GM19240 (cell line): Measurements from ENCODE around the gene BRD1.

Source experiments
- DNase-seq: peaks from one replicate; pipeline ENCODE4 v3.0.0; 2011; ENCODE audit warnings: low spot score; ENCODE audit not compliant: insufficient read length

The BRD1 gene

DNA sequence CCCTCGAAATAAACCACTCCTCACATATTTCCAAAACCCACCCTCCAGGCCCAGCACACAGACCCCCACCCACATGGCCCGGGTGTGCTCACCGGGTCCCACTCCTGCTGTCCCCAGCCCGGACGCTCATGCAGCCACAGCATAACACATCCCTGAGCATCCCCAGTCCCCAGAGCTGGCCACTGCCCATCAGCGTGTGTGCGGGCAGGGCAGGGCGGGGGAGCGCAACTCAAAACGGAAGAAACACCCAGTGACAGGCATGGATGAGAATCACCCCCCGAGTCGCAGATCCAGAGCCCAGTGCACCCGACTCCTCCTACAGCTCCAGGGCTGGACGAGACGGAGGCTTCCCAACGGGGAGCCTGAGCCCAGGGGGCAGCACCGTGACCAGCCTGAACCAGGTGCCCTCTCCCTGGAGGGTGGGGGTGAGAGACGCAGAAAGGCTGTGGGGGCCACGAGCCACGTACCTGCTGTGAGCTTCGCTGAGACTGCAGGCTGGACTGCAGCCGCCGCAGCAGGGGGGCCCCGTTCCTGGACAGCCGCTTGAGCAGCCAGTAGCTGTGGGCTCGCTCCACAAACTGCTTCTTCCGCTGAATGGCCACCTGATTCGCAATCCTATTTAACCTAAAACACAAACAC, 23.8 kb downstream of the BRD1 start:
- no peak for DNase-seq

DNA sequence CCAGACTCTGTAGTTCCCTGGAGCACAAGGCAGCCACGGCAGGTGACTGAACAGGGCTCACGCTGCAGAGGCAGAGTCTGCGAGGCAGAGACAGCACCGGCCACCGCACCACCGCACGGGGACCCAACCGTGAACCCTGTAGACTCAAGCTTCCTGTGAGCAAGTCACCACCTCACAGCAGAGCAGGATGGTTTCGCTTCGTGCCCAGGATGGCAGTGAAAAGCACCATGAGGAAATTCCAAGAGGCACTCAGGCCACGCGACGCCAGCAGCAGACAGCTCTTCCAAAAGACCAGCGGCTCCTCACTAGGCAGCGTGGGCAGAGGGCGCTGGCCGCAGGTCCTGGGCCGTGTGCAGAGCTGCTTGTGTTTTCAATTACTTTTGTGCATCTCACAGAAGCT, 24.5 kb downstream of the BRD1 start:
- no peak for DNase-seq

DNA sequence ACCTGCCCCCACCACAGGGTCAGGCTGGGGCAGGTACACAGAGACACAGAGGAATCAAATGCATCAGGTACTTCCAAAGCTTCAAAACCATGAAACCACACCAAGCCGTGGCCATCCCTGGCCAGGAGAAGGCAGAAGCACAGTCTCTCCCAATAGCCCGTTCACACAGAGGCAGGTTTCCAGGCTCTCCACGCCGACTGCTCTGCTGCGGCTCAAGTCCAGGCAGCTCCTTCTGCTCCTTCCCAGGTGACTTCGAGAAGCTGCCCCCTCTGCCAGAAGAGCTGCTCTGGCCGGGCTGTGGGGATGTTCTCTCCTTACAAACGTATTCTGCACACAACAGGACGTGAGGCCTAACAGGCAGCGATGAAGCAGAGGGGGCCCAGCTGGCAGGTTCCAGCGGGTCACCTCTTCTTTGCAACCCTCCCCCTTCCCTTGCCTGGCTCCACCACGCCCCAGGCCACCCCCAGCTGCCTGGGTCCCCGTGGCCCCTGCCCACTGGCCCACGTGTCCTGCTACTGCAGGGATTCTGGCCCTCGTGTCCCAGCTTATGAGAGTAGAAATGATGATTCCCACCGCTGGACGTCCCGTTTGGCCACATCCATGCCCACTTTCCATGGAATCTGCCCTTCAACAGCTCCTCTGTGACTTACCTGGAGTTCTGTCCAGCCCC, 26.1 kb downstream of the BRD1 start:
- DNase-seq: no peak

DNA sequence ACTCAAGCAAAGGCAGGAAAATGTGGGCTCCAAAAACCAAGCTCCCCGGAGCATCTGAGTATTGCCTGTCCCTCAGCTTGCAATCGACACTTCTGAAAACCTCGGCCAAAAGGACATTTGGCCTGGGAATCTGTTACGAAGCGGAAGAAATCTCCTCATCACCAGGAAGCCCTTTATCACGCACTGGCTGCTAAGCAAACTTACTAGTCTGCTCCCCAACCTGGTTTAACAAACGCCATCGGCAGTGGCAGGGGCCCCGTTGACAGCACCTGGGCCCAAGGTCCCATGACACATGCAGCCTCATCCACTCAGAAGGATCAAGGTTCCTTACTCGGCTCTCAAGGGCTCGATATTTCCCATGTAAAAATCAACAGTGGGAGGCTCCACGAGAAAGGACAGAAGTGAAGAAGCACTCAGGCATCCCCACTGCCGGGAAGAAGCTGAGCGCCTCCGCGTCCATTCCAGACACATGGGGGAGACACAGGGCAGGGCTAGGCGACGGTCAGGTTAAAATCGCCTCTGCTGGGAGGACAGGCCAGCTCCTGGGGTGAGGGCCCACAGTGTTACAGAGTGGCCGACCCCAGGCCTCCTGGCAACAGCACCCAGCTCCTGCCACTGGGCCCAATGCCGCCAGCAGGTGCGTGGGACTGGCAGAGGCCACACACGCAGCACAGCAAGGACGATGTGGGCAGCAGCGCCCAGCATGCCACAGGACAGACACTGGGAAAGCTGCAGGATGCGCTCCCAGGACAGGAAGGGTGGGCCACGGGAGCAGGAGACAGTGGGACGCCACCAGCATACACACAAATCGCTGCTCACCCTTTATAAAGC, 27.1 kb downstream of the BRD1 start:
- DNase-seq: no peak

DNA sequence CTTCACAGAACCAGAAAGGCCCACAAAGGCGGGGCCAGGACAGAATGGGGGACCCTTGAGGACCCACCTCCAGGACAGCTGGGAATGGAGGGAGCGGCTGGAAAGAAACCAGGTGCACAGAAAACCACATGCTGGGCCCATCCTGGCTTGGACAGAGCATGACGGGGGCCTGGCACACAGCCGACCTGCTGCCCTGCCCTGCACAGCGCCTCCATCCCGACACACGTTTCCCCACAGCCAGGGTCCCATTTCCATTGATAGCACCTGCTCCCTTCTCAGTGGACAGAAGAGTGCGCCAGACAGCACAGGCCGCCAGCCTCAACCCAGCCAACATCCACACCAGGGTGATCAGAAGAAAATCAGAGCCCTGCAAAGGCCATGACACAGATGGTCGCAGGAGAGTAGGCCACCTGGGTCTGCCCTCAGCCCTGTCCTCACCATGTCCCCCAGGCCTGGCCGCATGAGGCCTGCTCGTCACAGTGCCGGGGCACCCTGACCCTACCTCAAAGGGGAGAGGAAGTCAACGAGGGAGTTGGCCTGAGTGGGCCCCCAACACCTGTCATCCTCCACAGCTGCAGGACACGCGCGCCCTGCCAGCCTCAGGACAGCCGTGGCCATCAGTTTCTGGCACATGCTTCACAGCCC, 28.1 kb downstream of the BRD1 start:
- DNase-seq: no peak

DNA sequence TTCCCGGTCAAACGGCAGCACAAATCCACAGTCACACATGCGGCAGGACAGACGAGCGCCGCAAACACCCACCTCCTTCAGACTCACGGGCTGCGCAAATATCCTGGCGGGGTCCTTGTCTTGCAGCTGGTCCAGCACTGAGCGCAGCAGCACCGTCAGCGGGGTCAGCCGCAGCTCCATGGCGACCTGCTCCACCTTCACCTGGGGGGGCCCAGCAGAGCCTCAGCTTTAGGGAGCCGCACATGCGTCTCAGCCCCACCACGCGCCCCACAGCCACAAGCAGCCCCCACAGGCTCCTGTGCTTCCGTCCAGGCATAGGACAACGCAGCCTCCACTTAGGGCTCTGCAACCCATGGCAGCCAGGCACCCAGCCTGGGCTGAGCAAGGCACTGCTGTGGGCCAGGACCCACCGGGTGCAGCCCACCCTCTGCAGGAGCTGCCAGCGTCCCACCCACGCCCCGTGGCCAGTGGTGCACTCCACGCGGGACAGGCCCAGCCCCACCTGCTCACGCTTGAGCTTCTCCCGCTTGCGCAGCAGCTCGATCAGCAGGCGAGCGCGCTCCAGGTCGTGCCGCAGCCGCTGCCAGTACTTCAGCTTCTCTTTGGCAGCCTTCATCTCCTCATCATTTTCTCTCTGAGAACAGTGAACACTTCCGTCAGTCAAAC, 29.1 kb downstream of the BRD1 start:
- DNase-seq: no peak

DNA sequence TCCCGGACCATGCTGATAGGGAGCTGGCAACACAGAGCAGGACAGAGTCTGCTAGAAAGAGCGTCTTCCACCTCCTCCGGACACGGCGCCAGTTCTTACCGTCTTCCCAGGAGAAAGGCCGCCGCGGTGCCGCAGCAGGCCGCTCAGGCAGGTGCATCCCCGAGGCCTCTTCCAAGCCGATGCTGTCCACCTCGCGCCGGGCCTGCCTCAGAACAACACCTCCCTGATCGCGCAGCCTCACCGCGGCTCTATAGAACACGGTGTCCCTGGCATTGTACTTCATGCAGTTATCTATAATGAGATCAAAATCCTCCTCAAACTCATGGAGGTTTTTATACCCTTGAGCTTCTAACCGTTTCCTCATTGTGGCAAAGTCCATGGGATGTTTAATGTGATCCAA, 30.0 kb downstream of the BRD1 start:
- no peak for DNase-seq

DNA sequence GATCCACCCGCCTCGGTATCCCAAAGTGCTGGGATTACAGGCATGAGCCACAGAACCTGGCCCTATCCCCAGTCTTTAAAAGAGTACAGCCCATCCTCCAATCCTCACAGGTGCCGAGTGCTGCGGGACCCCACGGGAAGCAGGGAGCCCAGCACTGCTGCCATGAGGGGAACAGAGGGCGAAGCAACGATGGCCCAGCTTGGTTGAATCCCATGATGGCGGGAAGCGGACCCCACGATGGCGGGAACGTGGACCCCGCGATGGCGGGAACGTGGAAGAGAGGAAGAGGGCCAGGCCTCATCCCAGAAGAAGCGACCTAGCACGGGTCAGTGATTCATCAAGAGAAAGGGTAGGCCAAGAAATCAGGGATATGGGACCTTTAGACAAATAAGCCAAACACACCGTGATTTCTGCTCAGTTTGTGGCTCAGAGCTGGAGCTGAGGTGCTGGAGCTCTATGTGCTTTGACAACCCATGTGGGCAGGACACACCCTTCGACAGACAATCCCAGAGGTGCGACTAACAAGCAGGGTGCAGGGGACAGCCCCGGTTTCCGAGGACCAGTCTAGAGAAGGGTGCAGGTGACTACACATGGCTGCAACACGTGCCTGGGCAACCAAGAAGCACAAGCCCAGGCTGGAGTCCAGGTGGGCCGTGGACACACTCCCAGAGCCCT, 30.9 kb downstream of the BRD1 start:
- no peak for DNase-seq

DNA sequence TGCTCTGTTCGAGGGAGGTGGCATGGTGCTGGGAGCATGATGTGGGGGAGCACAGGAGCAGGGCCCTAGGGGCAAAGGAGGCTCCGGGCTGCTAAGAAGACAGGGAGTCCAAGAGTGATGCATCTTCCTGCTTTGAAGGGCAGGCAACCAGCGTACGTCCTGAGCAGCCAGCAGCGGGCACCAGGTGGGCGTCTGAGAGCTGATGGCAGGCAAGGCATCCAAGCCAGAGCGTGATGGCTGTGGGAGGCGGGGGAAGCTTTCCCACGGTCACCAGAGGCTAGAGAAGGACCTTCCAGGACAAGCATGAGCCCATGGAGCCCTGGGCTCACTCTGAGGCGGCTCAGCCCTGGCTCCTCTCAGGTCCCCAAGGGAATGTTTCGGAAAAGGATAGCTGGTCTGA, 32.2 kb downstream of the BRD1 start:
- no peak for DNase-seq

DNA sequence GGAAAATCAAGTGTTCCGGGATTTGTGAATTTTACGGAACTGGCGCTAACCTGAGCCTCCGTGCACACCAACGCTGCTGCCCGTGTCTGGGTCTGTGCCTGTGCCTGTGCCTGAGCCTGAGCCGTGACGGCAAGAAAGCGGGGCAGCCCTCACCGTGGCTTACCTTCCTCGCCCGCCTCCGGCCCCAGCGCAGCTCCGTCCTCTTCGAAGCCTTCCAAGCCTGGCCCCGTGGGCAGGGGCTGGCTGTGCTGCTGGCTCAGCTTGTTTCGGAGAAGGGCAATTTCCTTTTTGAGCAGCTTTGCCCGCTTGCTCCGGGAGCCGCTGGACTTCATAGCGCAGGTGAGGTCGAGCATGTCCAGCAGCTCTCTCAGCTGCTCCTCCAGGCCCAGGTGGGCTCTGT, 33.8 kb downstream of the BRD1 start:
- no peak for DNase-seq

DNA sequence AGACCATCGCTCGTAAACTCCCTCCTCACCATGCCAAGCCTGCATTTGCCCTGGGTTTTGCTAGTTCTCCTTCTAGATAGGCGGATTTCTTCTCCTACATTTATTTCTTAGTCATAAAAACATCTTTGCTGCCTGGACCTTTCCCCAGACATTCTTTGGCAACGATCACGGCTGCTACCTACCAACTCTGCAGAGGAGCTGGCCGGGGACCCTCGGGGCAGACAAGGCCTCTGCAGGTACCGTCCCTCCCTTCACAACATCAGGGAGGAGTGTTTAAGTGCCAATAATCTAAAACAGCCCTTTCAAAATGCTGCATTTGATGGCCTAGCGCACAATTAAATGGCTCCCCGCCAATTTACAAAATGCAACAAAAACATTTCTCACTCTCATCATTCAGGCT, 34.4 kb downstream of the BRD1 start:
- DNase-seq: no peak

DNA sequence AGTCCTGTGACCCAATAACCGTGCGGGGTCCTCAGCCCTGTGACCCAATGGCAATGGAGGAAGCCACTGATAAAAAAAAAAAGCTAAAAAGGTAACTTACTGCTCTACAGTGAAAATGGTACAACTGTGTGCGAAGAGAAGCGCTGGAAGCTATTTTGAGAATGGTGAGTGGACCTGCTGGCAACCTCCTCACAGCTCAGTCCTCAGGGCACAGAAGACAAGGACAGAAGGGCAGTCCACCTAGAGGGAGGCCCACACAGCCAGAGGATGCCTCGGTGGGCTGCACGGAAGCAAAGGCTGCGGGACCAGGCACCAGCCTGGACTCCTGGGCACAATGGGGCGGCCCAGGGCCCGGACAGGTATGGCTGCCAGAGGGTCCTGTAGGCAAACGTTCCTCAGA, 35.6 kb downstream of the BRD1 start:
- DNase-seq: no peak

DNA sequence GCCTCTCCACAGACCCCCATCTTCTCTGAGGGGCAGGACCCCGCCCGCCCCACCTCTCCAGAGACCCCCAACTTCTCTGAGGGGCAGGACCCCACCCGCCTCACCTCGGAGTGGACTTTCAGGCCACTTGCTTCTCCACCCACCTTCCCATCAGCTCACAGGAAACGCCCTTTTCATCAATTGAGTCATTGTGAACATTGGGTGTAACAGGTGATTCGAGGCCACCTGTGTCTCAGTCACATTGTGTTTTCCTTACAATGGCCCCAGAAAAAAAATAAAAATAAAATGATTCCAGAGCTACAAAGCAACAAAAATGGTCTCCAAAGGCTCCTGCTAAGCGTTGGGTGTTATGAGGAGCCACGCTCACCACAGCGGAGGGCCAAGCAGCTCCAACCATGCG, 36.0 kb downstream of the BRD1 start:
- DNase-seq: no peak

DNA sequence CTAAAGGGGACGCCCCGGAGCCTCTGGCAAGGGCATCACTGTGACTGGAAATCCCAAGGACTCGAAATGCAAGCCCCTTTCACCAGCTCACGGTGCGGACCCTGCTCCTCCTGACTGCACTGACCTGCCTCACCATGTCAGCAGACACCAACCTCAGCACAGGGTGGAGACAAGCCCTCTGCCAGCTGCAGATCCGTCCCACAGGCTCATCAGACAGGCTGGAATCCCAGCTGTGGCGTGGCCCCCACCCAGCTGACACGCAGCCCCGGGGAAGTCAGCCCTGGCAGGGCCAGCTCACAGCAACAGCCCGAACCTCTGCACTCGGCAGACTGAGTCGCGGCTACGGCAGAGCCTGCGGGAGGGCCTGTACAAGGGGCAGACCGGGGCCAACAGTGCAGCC, 36.8 kb downstream of the BRD1 start:
- DNase-seq: no peak

DNA sequence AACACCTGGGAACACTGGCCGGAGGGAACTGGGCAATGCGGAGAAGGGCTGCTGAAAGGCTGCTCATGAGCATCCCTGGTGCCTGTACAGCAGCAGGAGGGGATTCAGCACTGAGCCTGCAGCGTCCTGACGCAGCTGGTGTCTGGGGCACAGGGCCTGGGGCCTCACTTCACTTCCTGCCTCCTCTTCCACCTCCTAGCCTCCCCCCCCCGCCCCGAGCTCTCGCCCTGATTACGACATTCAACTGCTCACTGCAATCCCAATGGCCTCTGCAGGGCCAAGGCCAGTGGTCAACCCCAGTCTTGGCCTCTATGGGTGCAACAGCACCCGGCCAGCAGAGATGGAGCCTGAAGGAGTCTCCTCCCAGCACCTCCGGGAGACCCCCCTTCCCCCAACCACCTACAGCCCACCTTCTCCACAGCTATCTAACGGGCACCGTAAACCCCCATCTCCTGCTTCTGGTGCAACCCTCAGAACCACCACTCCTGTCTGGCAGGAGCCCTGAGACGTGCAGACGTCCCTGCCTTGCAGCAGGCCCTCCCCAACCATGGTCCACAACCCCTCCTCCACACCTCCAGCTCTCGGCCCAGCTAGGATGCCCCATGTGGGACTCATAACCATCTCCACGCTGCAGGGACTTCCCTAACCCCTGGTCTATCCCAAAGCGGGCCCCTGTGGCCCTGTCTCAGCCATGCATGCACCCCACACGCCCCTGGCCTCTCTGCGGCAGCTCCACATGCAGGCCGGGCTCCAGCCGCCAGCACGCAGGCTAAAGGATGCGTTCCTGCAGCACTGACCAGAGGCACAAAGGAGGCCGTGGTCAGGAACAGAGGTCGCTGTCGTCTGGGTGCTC, 38.2 kb downstream of the BRD1 start:
- no peak for DNase-seq

DNA sequence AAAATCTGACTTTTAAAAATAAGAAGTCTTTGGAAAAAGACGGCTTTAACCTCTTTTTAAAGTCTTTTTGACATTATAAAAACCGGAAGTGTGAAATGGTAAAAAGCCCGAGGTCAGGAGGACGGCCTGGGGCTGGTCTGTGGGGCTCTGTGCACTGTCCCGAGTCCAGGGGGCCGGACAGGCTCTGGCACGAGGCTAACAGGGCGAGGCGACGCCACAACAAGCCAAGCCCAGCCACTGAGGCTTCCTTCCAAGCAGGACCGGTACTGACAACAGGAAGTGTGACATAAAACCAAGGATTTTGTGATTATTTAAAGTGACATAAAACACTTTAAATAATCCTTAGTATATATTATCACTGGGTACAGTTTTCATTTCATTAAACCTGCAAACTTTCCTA, 39.2 kb downstream of the BRD1 start:
- DNase-seq: no peak

DNA sequence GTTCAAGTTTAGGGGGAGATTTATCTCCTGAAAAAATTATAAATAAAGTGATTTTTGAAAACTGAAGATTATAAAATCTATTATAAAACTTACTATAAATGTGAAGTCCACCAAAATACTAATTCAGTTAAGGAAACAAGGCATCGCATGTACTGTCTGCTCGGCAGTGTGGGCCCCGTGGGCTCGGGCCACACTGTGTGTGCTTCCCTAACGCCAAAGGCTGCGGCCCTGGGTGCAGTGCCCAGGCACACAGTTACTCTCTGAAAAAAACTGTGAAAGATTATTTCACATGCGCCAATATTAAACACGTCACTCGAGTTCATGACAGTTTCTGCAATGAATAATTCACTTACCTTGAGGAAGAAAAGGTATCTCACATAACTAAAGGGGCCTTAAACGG, 39.8 kb downstream of the BRD1 start:
- DNase-seq: no peak

DNA sequence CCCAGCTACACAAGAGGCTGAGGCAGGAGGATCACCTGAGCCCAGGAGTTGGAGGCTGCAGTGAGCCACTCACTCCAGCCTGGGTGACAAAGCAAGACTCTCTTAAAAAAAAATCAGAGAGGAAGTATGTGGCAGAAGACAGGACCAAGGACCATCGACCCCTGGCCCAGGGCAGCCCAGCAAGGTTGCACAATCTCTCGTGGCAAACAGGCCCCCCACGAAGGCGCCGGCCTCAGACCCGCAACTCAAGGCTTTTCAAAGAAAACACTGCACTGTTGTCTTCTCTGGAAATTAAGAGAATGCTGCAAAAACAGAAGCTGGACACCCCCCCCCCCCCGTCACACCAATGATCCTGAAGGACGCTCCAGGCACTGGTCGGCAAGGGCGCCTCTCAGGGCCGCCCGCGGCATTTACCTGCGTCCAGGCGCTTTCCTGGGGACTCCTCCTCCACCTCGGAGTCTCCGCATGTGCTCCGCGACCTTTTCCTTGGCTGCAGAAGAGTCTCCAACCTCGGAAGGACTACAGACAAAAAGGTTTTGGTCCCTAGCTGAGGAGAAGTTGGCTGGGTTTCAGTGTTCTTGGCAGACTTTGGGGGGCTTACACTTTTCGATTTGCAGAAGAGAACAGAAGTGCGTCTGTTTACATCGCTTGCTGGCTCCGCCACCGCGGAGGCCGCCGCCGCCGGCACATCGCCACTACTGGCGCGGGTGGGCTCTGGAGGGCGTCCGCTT, 40.5 kb downstream of the BRD1 start:
- no peak for DNase-seq

DNA sequence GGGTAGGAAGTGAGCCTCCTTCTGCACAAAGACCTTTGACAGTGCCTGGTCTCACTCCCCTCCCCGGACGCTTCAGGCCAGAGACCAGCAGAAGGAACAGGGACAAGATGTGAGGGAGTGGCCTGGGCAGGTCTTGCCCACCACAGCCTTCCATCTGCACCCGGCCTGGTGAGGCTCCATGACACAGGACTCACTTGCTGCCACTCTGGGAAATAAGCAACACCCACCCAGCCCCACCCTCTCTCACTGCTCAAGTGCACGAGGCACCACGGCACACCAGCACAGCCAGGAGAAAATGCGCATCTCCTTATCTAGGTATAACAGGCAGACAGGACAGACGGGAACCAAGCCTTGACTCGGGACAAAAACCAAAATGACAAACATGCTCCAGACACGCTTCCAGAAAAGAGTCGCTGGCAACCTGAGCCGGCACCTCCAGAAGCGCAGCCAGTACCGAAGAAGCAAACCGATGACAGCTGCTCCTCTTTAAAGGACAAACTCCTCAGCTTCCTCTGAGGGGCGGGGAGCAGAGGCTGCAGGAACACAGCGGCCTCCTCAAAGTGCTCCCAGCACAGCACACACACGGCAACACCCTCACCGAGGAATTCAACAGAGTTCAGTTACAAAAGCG, 41.7 kb downstream of the BRD1 start:
- no peak for DNase-seq
